ENCODE data around the gene ZKSCAN8. TPM values are rescaled to one million over a fixed set of nuclear protein-coding genes. Genes with fewer than 3 reads are reported as not detected.

Gene ZKSCAN8
- total RNA-seq, 1 experiment from 2014 or later: 25.4 TPM

- Histone ChIP-seq H3K23me2 (ENCODE audit: insufficient read length, low read depth, low read length, poor library complexity, severe bottlenecking) (no peaks in the 10 kb centered on the region), H3K18ac (ENCODE audit: insufficient read length, low read depth, low read length) (peak within 1 kb of the TSS; percentile 49), H3K4ac (ENCODE audit: low read depth, low read length) (no peak within 1 kb of the TSS), H4K5ac (ENCODE audit: insufficient read length, low read depth, low read length) (no peak within 1 kb of the TSS), H4K8ac (replicated peaks; ENCODE audit: insufficient read length, low read depth, low read length) (peak within 1 kb of the TSS; percentile 87), H3K9ac (ENCODE audit: extremely low read depth, insufficient read length, low read length) (peak within 1 kb of the TSS; percentile 80), H4K20me1 (ENCODE audit: control insufficient read depth, insufficient read depth, insufficient read length) (no peaks in the 10 kb centered on the region), H3K79me2 (ENCODE audit: insufficient read depth, low read length) (peaks cover 2% of the 10 kb centered on the region; the same call in 1 of the 2 replicates), H3K4me1 (ENCODE audit: insufficient read depth, low read length) (no peaks in the 10 kb centered on the region), H3K23ac (ENCODE audit: insufficient read length, low read depth, low read length) (no peak within 1 kb of the TSS), H3K9me3 (ENCODE audit: control insufficient read depth, low read depth, low read length) (no peaks in the 10 kb centered on the region), H3K27ac (ENCODE audit: insufficient read length, low read depth, low read length) (no peak within 1 kb of the TSS), H2BK15ac (ENCODE audit: low read depth, low read length) (no peak within 1 kb of the TSS), H2BK120ac (ENCODE audit: low read depth, low read length, poor library complexity, severe bottlenecking) (no peak within 1 kb of the TSS), H3K56ac (ENCODE audit: insufficient read length, low read depth, low read length) (no peak within 1 kb of the TSS), H3T11ph (ENCODE audit: low read length) (no peak within 1 kb of the TSS), H2AFZ (ENCODE audit: low read length) (no peak within 1 kb of the TSS), H3K14ac (ENCODE audit: insufficient read depth, low read length) (0 out of 2 replicates have a peak within 1 kb of the TSS, but pooled peaks have one; percentile 89), H3K27me3 (ENCODE audit: insufficient read depth, low read length) (no peaks in the 10 kb centered on the region), H2BK5ac (ENCODE audit: insufficient read length, low read length) (no peak within 1 kb of the TSS), H3K4me2 (ENCODE audit: insufficient read depth, insufficient read length, low read length) (peak within 1 kb of the TSS; percentile 60), H3K79me1 (ENCODE audit: insufficient read depth, low read depth, low read length, poor library complexity, severe bottlenecking) (peaks cover 3% of the 10 kb centered on the region), H2BK20ac (ENCODE audit: low read depth, low read length, poor library complexity, severe bottlenecking) (no peak within 1 kb of the TSS), H4K91ac (ENCODE audit: insufficient read length, low read depth, low read length) (no peak within 1 kb of the TSS), H2AK5ac (ENCODE audit: insufficient read length, low read length) (no peak within 1 kb of the TSS), H2BK12ac (ENCODE audit: insufficient read length, low read depth, low read length) (no peak within 1 kb of the TSS)
- H3K27me3 Mint-ChIP-seq (ENCODE audit: low read depth): no peaks in the 10 kb centered on the region
- H3K9me3 Mint-ChIP-seq: no peaks in the 10 kb centered on the region
- peaks cover 12% of the 10 kb centered on the region in 2 experiments for H3K4me1 Mint-ChIP-seq
- peak within 1 kb of the TSS; percentile 98 to 99 for H3K4me3 Mint-ChIP-seq
- peak within 1 kb of the TSS; percentile 86 to 98 (median 98) for H3K27ac Mint-ChIP-seq
- WGBS (ENCODE audit: extremely low coverage, insufficient read length, low lambda C conversion rate): no CpG with 5 or more reads among the region's 28 CpGs
- H3K36me3 Mint-ChIP-seq (ENCODE audit: insufficient read depth in 1 of 3, low read depth in 3 of 3): peaks cover 9 to 52% (median 41%) of the 10 kb centered on the region in 3 experiments; a peak in 6 of 7 replicates
- TF ChIP-seq CTCF (conservative IDR thresholded peaks at IDR 0.05): no peak
- peak; percentile 91 for DNase-seq
Observed at GRCh38 chr6:28124350-28124970, 17.2 kb upstream of the ZKSCAN8 start, which contains the start of gene ZSCAN16. TSS of gene ZSCAN16 (plus strand) at chr6:28124609. CDS start at chr6:28125444, 835 bp downstream.
